Activated T-cell treated with anti-CD3 and anti-CD28 coated beads, Interleukin-2, amount 50 U/mL, for 48 hours (primary cell): ENCODE results near the gene TMC3.
"Not testable (repeated sequence)": the region's sequence is repeated elsewhere in the genome, so short reads cannot be mapped to it uniquely, and the experiment has no call there.

Experiments
- DNase-seq, 2 experiments: peaks; one replicate each; pipeline ENCODE4 v3.0.0-alpha.2; 2020

The TMC3 gene

GRCh38 chr15:81373775-81374395, at the start of gene TMC3:
TSS of gene TMC3 (minus strand) at chr15:81374213. CDS start at chr15:81374077, 136 bp downstream.
- no peak for DNase-seq

GRCh38 chr15:81421461-81421860, 47.4 kb upstream of the TMC3 start:
- DNase-seq, result no peak

GRCh38 chr15:81419332-81419943, 45.4 kb upstream of the TMC3 start:
- no peak for DNase-seq

- DNase-seq, result no peak
These were observed 44.9 kb upstream of the TMC3 start for GRCh38 chr15:81418891-81419290.

- no peak for DNase-seq
These were observed 44.4 kb upstream of the TMC3 start for GRCh38 chr15:81418444-81418843.

- DNase-seq, result not testable (repeated sequence)
These were observed 40.4 kb upstream of the TMC3 start for GRCh38 chr15:81414274-81414968.

- DNase-seq, result no peak
These were observed 39.8 kb upstream of the TMC3 start for GRCh38 chr15:81413851-81414250.

- no peak for DNase-seq
These were observed 38.1 kb upstream of the TMC3 start for GRCh38 chr15:81411969-81412633.

GRCh38 chr15:81411051-81411450, 37.0 kb upstream of the TMC3 start:
- DNase-seq, result no peak

- DNase-seq, result peak in 1 of 2 experiments; percentile 20
These were observed 36.3 kb upstream of the TMC3 start for GRCh38 chr15:81410318-81410753.

GRCh38 chr15:81407718-81408117, 33.7 kb upstream of the TMC3 start:
- DNase-seq, result no peak

- DNase-seq, result no peak
These were observed 33.2 kb upstream of the TMC3 start for GRCh38 chr15:81407176-81407575.

- no peak for DNase-seq
These were observed 26.7 kb upstream of the TMC3 start for GRCh38 chr15:81400640-81401236.

GRCh38 chr15:81398910-81399551, 25.0 kb upstream of the TMC3 start:
- DNase-seq, result no peak

GRCh38 chr15:81398456-81398855, 24.4 kb upstream of the TMC3 start:
- no peak for DNase-seq

GRCh38 chr15:81394603-81395002, 20.6 kb upstream of the TMC3 start:
- no peak for DNase-seq

GRCh38 chr15:81391657-81392056, 17.6 kb upstream of the TMC3 start:
- DNase-seq, result no peak

- DNase-seq, result no peak
These were observed 14.4 kb upstream of the TMC3 start for GRCh38 chr15:81388436-81388770.

- DNase-seq, result no peak
These were observed 13.8 kb upstream of the TMC3 start for GRCh38 chr15:81387621-81388435.

GRCh38 chr15:81386947-81387346, 12.9 kb upstream of the TMC3 start:
- DNase-seq, result no peak

GRCh38 chr15:81385721-81386076, 11.7 kb upstream of the TMC3 start:
- DNase-seq, result no peak
